CD4-positive, alpha-beta T cell treated with Interleukin-17A for 4 hours (primary cell): Measurements from ENCODE around the gene INMT.
A peak's percentile ranks its signal among the peaks of the same experiment; 100 is the strongest.

Source experiments
- DNase-seq: peaks from one replicate; pipeline ENCODE4 v3.0.0-alpha.2; 2020; ENCODE audit warnings: mixed read lengths

INMT gene

DNA sequence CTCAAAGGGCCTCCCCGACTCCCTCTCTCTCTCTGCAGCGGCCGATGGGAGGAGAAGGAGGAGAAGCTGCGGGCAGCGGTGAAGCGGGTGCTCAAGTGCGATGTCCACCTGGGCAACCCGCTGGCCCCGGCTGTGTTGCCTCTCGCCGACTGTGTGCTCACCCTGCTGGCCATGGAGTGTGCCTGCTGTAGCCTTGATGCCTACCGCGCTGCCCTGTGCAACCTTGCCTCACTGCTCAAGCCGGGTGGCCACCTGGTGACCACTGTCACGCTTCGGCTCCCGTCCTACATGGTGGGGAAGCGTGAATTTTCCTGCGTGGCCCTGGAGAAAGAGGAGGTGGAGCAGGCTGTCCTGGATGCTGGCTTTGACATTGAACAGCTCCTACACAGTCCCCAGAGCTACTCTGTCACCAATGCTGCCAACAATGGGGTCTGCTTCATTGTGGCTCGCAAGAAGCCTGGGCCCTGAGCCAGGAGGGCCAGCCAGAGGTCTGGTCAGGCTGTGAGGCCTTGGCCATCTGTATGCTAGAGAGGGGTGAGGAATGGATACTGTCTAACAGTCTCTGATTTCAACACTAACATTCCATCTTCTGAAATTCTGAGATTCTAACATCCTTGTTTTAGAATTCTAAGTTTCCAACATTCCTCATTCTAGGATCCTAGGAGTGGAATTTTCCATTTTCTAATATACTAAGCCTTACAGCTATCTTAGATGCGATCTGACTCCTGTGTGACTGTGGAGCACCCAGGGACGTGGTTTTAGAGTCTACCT, 3.6 kb downstream of the INMT start:
- no peak for DNase-seq

DNA sequence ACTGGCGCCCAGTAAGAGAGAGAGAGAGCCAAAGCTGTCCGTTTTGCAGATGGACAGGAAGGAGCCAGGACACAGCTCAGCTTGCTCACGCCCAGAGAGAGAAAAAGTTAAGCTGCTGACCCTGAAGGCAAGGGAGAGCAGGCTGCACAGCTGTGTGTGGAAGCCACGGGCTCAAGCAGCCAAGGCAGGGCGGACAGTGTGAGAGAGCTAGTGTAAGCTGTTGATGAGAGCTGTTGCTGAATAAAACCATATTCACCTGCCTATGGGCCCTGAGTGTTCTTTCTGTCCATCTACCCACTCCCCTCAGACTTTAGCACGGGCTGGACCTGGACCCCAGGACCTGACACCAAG, 5.4 kb downstream of the INMT start:
- no peak for DNase-seq

DNA sequence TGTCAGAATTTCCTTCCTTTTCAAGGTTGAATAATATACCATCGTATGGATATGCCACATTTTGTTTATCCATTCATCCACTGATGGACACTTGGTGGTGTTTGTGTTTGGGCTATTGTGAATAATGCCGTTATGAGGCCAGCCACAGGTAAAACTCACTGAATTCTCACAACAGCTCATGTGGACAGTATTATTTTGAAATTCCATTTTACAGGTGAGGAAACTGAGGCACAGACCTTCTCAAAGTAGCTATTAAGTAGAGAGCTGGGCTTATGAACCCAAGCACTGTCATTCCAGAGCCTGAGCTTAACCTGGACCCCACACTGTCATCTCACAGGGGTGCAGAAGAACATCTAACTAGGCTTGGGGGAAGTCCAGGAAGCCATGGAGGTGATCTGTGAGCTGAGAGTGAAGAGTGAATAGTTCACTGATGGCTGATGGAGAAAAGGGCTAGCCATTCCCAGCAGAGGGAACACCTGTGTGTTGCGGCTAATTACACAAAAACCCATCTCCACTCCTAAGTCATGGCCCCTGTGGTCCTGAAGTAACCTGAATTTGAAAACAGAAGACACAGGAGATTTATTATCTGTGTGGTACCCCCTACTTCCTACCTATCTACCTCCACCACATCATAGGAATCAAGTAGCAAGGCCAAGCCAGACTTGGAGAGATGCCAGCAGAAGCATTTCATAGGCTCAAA, 8.7 kb downstream of the INMT start:
- no peak for DNase-seq

DNA sequence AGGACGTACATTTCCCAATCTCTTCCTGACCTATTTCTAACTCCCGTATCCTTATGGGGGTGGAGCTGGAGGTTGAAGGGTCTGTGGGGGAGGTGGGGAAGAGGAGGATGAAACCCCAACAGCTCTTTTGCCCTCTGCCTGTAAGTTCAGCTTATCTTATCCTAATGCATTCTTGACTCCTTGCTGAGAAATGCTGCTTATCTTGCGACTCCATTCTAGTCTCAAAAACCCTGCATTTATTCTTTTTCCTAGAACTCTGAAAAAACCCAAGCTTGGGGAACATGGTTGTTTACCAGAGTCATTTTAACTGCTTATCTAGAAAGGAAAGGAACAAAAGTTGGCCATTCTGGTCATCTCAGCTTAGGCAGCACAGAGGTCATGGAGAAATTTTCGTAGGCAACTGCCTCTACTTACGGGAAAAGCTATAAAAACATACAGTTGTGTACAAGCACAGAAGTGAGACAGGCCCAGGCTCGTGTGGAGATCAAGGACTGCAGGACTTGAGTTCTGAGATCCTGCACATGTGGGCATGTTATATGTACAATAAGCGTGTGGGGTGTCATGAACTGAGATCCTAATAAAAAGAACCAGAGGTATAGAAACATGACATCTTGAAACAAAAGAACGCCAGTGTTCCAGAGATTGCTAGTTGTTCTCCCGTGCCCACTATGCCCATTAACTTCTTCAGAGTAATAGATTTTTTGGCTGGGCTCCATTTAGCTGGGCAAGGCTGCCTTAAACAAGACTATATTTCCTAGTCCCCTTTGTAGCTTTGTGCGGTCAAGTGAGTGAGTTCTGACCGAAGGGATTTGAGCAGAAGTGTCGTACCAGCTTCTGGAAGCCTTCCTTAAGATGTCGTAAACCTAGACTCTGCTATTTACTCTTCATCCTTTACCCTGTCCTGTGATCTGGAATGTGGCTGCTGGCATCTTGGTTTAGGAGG, 9.6 kb downstream of the INMT start:
- no peak for DNase-seq

DNA sequence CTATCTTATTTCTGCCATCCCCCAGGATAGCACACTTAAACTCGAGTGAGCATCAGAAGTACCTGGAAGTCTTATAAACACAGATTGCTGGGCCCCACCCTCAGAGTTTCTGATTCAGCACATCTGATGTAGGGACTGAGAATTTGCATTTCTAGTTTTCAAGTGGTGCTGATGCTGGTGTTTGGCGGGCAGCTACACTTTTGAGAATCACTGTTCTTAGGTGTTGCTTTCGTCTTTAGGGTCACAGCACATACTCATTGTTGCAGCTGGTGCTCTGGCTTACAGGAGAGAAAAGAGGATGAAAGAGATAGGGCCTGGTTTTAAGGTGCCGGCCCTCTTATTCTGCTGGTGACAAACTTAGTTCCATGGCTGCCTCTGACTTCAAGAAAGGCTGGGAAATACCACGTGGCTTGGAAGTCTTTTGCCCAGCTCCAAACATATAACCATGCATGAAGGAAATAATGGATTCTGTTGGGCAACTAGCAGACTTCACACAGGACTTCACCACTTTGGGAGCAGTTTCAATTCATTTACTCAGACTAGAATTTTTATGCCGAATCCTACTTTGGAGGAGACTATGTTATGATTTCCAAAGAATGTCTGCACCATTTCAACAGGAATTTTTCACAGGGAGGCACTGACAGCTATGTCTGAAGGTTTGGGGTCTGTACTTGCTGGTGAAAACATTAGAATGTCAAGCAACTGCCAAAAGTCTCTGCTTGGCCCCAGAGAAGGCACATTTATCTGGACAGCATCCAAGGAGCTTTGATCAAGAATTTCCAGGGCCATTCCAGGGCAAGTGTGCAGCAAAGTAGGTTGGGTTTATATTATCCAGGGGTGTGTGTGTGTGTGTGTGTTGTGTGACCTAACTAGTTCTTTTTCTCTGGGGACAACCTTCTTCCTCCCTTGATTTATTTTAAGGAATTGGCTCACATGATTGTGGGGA, 12.4 kb downstream of the INMT start:
- no peak for DNase-seq

DNA sequence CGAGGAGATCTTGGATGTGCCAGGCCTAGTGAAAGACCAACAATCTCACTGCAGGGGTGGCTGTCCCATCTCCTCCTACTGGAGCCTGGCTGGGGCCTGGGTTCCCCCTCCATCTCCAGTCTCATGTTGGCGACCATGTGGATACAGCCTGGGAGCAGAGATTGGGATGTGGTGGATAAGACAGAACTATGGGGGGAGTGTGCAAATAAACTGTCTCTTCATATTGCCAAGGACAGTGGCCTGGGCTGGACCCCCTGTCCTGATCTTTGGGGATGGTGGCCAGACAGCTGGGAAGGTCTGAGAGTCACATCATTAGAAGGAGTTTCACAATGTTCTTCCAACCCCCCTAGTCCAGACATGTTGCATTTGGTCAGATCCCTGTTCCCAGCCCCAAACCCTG, 13.5 kb downstream of the INMT start:
- DNase-seq, result no peak

DNA sequence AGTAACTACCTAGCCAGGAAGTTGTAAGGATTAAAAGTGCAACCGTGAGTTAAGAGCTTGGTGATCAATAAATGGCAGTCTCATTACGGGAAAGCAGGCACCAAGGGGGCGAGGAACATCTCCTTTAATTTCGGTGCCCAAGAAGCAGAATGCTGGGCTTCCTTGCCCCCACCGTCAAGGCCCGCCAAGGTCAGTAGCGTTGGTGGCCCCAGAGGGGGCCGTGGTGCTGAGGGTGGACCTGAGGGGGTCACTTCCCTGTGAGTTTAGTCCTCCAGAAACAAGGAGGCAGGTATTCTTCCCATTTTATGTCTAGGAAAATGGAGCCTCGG, 18.9 kb downstream of the INMT start:
- no peak for DNase-seq

DNA sequence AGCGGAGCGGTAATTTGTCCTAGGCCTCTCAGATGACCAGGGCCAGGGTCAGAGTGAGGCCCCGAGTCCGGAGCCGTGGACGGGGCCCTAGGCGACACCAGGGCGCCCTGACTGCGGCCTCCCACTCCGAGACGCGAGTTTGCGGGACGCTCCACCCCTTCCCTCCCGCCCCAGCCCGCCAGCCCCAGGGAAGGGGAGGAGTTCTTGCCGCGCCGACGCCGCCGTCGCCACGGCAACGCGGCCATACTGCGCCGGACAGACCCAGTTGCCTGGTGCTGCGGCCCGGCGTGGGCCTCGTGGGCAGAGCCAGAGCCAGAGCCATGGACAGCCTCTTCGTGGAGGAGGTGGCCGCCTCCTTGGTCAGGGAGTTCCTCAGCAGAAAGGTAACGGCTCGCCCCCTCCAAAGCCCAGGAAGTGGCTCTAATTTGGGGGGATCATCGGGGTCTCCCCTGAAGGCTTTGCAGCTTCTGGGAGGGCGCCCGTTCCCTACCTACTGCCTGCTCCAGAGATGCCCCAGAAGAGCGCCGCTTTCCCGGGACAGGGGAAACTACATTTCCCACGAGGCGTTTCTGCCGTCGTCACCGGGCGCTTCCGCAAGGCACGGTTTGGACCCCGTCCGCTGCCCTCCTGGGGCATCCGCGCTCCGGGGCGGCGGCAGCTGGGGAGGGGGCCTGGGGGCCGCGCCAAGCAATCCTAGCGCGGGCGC, 19.4 kb downstream of the INMT start, which contains the start of gene MINDY4:
Gene MINDY4 (plus strand): TSS at position 244 of the 706 bp plus-strand sequence. CDS start 77 bp downstream, at position 321.
- DNase-seq, result peak; percentile 75

DNA sequence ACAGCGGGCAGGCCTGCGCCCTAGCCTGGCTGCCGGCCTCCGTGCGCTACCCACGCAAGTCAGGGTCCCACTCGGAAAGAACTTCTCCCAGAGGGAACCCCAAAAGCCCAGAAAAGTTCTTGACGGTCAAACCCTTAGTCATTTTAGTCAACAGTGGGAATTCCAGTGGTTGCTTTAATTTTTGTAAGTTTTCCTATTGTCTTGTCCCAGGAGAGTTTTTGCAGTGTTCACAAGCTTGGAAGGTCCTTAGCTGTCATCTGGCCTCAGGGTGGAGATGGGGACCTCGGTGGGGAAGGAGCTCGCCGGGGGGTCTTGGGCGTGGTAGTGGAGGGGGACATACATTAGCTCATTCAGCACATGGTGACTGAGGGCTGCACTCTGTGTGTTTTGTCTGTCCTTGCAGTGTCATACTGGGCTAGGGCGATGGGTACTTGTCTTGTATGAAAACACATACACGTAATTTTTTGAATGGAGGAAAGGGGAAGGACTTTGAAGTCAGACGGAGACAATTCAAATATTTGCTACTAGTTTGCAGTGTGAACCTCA, 20.0 kb downstream of the INMT start:
- peak; percentile 16 for DNase-seq

DNA sequence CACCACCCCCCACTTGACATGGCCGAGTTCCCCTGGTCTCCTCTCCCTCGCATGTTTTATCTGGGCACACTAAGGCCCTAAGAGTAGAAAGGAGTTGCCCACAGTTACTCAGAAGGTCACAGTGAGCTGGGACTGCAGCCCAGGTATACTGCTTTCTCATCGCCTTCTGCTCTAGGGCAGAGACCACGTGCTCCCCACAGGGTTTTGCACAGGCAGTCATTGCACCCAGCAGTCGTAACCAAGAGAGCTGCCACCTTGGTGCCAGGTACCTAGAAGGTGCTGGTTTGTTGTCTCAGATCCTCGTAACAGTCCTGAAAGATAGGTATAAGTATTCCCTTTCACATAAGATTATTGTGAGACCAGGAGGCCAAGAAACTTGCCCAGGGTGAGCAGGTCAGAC, 21.0 kb downstream of the INMT start:
- DNase-seq, result no peak

DNA sequence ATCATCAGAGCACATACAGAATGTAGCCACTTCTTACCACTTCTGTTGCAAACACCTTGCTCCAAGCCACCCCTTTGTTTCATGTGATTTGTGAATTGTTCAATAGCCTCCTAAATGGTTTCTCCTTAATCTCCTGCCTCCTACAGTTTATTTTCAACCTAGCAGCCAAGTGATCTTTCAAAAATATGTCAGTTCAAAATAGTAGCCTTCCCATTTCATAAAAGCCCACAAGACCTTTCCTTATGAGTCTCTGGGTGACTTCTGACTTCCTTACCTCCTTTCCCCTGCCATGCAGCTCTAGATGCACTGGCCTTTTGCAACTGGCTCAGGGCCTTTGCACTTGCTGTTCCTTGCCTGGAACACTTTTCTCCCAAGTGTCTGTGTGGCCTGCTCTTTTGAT, 24.1 kb downstream of the INMT start:
- DNase-seq, result no peak

DNA sequence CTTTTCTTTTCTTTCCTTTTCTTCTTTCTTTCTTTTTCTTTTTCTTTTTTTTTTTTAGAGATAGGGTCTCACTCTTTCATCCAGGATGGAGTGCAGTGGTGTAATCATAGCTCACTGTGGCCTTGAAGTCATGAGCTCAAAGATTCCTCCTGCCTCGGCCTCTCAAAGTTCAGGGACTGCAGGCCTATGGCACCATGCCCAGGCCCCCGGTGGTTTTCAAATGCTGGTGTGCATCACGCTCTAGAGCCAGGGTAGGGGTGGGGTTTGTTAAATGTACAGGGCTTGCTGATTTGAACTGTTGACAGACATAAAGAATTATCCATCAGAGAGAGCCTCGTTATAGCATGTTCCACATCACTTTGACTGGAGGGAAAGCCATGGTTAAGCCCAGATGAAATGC, 25.0 kb downstream of the INMT start:
- no peak for DNase-seq

DNA sequence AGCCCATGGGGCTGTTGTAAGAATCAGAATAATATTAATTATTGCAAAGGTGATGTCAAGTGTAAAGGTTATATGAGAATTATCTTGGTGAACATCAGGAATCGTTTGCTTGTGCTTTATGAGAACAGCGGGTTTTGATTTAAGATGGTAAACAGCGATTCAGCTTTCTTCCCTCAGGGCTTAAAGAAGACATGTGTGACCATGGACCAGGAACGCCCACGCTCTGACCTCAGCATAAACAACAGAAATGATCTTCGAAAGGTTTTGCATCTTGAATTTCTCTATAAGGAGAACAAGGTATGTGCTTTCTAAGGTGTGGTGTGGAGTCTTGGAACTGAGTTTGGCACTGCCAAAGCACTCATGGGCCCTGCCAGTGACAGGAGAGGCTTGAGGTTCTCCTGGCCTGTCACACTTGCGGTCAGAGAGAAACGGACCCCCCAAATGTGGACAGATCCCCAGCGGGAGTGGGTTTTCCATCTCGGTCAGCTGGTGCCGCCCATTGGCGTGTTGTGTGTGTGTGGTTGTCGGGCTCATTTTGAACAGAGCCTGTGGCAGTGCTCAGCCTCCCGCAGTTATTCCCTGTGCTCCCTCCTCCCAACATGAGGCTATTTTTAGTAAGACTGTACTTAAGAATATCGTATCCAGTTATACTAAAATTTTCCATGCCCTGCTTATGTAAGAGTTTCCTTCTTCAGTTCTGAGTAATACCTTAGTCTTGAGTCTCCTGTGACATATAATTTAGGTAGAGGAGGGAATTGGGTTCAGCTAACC, 26.5 kb downstream of the INMT start:
- no peak for DNase-seq

DNA sequence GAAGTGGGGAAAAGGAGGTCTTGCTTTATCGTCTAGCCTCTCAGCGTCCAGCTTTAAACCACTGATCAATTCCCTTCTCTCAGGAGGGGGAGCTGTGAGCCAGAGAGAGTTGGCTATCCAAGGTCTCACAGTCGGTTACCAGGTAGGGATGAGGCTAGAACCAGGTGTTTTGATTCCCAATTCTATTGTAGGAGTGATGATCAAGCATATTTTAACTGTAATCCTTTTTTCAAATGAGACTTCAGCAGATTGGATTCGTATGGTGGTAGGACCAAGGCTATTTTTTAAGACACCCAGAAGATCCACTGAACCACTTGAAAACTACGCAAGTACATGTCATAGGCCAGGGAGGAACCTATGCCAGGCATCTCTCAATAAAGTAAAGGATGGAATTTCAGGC, 27.6 kb downstream of the INMT start:
- DNase-seq, result no peak

DNA sequence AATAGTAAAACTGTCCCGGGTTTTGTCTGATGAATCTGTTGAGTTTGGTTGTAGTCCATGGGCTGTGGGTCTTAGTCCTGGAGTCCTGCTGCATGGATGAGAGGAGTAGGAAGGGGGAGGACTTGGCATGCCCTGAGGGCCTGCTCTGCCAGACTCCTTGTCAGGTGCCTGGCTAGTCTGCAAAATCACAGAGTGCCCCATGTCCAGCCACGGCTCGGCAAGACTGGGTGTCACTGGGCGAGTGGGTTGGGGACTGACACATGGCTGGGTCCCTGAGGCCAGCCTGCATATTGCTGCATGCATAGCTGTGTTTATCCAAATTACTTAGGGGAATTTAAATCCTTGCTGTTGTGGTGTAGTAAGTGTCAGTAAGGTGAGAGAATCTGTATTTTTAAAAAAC, 29.0 kb downstream of the INMT start:
- DNase-seq, result no peak

DNA sequence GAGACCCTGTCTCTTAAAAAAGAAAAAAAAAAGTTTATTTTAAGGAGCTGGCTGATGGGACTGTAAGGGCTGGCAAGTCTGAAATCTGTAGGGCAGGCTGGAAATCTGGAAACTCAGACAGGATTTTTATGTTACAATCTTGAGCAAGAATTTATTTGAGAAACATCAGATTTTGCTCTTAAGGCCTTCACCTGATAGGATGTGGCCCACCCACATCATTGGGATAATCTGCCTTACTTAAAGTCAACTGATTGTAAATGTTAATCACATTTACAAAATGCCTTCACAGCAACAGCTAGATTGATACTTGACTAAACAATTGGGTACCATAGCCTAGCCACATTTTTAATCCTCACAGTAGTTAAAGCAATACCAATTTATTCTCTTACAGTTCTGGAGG, 30.8 kb downstream of the INMT start:
- DNase-seq, result no peak

DNA sequence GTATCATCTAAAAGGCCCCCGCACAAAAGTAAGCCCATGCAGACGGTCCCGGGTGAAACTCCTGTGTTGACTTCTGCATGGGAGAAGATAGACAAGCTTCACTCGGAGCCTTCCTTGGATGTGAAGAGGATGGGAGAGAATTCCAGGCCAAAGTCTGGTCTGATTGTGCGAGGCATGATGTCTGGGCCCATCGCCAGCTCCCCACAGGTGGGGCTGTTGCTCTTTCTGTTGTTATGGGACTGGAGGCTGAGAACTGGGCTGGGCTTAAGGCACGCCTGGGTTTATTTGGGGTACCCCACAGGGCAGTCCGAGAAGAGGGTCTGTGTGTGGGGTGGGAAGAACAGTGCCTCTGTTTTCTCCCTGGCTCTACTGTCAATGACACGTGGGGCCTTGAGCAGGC, 33.9 kb downstream of the INMT start:
- DNase-seq, result no peak

DNA sequence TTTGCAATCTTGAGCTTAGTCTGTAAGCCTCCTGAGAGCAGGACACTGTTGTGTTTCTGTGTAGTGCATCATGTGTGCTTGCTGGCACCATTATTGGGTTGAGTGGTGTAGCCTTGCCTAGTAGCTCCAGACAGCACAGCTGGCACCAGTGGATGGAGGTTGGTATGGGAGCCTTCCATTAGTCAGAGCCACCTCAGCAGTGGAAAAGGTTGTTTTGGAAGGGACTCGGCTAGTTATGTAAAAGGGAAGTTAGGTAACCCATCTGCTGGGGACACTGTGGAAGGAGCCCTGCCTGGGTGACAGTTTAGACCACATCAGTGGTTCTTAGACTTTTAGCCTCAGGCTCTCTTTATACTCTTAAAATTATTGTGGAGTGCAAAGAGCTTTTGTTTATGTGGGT, 35.6 kb downstream of the INMT start:
- no peak for DNase-seq

DNA sequence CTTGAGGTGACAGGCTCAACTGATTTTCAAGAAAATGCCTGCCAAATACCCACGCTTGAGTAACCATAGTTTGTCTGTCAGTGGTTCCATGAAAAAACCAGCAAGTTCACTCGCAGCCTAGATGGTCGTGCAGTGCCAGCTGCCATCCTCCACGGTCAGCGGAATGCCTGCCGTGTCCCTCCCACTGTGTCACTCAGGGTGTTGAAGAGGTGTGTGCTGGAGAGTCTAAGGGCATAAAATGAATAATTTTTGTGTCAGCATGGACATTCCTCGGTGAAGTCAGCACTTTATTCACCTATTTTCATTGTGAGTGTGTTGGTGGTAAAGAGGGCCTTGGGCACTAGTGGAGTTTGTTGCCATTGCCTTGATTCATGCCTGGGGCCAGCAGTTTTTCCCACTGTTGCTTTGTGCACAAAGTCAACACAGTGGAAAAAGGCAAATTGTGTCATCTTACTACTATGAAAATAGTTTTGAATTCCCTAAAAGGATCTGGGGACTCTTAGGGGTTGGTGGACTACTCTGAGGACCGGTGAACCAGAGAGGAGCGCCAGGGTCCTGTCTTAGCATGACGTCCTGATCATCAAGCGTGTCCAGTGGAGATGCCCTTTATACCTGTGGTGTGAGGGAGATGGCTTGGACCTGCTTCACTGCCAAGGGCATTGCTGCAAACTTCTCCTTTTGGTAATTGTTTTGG, 36.9 kb downstream of the INMT start:
- DNase-seq, result no peak

DNA sequence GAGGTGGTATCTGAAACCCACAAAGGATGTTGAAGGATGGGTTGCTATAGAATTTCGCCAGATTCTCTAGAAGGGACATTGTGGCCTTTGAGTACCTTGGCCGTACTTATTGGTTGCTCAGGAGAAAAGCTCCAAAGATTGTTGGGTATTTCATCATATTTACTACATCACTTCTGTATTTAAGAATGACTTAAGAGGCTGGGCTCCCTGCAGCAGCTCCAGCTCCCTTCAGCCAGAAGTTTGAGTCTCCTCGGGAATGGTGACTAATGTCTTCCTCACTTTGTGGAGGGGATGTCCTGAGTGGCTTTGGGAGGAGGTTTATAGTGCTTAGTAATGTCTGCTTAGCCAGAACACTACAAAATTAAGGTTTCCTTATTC, 37.4 kb downstream of the INMT start:
- no peak for DNase-seq
